HK-2 (cell line): Measurements from ENCODE around the gene LIPC.

Experiments
- DNase-seq: peaks from one replicate; pipeline ENCODE4 v3.0.0-alpha.2; 2018; ENCODE audit not compliant: unreplicated experiment

The LIPC gene

DNA sequence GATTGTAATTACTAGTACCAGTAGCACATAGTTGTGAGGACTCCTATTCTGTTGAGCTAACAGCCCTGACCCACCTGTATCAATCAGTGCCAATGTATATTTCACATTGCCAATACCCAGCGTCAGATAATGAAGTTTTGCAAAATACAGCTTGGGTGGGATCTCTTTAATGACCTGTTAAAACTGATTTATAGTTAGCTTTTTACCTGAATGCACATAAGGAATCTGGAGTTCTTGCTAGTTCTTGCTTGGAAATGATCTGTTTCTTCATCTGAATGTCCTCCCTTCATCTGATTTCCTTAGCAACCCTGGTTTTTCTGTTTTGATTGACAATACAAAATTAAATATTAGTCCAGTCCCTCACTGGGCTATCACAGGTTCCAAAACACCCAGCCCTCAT is 62.8 kb downstream of the LIPC start:
- DNase-seq: no peak

DNA sequence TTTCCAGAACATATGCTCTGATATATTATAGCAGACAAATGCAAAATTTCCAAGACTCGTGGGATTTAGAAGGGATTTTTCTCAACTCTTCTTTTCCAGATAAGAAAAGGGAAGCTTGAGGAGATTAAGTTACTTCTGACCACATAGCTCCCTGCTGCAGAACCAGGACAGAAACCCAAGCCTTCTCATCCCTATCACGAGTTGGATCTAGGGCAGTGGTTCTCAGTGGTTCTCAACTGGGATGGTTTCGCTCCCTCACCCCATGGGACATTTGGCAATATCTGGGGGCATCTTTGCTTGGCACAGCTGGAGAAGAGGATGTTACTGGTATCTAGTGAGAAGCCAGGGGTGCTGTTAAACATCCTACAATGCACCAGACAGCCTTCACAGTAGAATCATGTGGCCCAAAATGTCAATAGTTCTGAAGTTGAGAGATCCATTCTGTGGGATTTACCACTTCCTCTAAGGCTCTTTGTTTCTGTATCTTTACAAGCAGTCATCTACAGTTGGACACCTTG is 64.2 kb downstream of the LIPC start:
- DNase-seq: no peak

DNA sequence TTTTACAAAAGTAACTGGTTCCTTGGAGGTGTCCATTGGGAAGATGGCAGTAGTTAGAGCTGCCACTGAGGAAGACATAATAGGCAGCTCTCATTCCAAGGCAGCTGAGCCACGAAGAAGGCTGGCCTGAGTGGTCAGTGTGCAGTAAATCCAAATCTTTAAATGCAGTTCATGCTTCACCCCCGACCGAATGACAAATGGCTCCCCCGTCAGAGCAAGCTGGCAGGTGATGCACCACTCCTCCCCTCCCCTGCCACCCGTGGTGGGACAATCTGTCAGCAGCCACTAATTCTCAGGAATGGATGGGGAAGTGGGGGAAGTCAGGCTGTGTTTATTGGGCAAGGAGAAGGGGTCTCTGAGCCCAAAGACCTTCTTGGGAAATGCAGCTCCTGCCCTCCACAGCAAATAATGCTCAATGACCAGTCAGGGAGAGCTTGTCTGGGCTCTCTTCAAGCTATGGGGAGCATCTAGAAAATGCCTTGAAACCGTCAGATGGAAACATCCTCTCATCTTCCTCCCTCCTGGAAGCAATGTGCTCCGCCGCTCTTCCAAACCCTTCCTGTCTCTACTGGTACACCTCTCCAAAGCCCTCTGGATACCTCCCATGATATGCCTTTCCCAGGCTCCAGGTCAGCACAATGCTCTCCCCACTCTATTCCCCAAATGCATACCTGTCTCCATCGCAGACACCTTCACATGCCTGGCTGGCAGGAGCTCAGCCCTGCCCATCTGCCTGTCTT is 65.4 kb downstream of the LIPC start:
- no peak for DNase-seq

DNA sequence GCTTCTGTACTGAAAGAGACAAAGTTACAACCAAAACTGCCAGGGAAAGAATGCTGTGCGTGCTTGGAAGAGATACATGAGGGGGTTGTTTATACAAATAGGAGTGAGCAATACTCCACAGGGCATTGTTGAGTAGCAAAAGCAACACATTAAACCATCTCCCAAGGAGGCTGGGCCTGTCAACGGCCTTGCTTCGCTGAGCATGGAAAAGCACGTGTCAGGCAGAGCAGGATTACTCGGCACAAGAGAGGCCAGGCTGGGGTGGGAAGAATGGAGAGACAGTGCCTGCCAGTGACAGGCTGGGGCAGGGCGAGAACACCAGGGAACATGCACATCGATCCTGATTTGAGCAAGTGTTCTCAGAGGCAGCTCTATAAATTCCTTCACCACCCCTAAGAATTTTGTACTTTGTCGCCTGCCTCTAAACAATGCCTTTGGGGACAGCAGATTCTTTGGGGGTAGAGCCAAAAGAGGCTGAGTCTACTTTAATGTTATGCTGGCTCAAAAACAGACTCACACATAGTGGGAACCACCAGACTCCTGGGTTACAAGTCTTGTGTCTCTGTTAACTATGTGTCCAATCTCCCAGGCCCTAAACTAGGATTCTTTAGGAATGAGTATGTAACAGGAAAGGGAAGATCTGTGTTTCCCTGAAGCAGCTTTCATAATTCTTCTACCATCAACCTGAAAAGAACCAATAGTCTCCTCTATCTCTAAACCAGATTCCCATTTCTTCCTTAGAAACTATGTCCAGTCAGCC is 67.2 kb downstream of the LIPC start:
- DNase-seq: peak; percentile 77

- DNase-seq: no peak
Observed at GRCh38 chr15:58501006-58501405, 69.2 kb downstream of the LIPC start.

DNA sequence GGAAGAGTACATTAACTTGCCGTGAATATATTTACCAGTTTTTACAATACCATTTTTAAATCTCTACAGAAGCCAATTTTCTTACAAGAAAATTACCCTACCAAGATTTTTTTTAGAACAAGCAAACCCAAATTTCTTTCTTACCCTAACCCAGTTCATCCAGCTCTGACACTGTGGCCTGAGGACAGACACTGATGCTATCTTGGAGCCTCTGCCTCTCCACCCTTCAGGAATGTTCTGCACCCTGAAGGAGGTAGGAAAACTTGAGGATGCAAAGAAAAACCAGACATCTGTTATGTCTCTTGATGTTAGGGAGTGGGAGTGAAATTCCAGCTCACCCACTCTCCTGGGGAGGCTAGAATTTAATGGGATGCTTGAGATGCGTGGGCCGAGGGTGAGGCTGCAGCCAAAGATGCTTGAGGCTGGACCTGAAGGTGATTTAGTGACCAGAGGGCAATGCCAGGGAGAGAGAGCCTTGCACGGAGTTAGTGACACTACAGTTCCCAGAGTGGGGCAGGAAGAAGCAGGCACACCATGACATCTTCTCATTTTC is 69.9 kb downstream of the LIPC start:
- DNase-seq: no peak

GRCh38 chr15:58503139-58504027 is 71.6 kb downstream of the LIPC start:
- DNase-seq: no peak

DNA sequence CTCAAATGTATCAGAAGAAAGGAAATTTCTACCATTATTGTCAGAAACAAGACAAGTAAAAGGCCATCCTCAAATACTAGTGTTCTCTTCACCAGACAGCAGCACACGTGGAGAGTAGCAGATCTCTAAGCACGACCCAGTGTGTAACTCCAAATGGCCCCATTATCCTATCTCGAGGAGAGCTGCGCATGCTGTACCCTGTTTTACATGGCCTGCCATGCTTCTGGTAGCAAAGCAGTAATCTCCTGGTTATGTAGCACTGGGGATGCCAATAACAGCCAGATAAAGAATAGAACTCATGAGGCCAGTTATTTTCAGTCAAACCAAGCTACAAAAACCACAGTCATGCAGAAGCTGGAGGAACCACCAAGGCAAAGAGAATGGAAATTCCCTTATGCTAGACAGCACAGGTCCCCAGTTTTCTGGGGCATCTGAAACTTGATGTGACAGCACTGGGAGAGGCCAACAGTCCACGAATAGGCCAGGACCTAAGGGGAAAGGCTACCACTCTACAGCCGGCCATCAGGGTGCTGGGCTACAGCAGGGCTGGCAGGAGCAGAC is 73.0 kb downstream of the LIPC start:
- DNase-seq: no peak

GRCh38 chr15:58505581-58505980 is 73.8 kb downstream of the LIPC start:
- no peak for DNase-seq

- no peak for DNase-seq
Observed at GRCh38 chr15:58506064-58506490, 74.3 kb downstream of the LIPC start.

DNA sequence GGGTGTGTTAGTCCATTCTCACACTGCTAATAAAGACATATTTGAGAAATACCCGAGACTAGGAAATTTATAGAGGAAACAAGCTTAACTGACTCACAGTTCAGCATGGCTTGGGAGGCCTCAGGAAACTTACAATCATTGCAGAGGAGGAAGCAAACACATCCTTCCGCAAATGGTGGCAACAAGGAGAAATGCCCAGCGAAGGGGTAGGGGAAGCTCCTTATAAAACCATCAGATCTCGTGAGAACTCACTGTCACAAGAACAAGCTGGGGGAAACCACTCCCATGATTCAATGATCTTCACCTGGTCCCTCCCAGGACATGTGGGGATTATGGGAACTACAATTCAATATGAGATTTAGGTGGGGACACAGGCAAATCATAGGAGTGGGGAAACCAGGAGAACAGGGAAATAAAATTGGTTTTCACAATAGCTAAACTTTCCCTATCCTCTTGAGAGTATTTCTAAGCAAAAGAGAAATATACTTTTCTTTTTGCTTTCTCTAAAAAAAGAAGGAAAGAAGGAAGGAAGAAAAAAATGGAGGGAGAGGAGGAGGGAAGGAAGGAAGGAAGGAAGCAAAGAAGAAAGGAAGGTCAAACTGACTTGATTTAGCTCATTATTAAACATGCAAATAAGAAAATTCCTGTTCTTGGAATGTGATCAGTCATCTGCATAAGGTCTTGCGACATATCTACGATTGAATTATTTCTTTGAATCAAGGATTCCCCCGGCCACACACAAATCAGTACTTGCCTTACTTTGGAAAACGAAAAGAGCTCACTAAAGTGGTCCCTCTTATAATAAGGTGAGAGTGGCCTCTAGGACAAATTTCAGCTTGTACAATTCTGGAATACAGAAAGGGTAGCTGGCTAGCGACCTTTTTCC is 75.2 kb downstream of the LIPC start:
- no peak for DNase-seq

- no peak for DNase-seq
Observed at GRCh38 chr15:58509556-58509955, 77.8 kb downstream of the LIPC start.

DNA sequence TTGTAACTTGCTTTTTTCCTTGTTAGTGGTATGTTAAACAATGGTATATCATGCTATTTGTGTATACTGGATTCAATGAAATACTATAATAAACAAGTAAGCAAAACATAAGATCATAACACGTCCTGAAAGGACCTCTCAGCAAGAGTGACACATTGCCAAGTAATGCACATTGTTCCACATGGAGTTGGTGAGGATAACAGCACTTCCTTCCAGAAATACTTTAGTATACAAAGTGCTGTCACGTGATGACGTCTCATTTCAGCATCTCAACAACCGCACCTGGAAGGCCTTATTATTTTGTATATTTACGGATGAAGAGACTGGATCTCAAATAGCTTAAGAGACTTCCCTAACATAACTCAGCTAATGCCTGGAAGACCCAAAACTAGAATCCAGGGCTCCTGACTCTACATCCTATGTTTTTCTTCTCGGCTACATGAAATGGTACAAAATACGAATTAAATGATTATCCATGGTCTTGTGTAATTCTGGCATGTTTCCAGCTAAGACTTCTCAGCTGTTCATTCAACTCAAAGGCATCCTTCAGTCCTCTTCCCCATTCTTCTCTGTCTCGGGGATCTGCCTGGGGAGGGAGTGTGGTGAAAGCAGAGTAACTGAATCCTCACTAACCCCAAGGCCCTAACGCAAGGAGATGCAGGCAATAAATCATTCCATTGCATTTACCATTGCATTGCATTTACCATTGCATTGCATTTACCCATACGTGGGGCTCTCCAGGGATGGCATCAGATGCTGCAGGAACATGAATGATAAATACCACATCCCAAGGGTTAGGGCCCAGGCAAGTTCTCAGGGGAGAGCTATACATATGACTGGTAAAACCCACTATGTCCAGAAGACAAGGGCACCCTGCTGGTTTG is 79.2 kb downstream of the LIPC start:
- no peak for DNase-seq

- DNase-seq: no peak
Observed at GRCh38 chr15:58511599-58511987, 79.8 kb downstream of the LIPC start.

DNA sequence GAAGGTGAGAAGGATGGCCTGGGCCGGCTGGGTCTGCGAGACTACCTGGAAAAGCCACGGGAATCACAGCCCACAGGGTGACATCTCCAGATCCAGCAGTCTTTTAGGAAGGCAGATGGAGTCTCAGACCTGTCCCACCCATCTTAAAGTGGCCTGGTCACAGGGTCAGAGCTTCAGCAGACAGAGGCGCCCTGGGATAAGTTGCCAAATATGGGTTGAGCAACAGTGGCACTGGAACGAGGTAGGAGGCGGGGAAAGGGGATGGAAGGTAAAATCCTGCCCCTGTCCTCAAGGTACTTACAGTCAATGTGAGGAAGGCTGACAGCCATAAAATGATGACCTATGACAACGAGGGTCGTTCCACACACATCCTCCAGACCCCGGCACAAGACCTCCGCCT is 80.7 kb downstream of the LIPC start:
- no peak for DNase-seq

GRCh38 chr15:58513008-58513407 is 81.2 kb downstream of the LIPC start:
- DNase-seq: no peak

- DNase-seq: no peak
Observed at GRCh38 chr15:58513726-58514336, 82.0 kb downstream of the LIPC start.

DNA sequence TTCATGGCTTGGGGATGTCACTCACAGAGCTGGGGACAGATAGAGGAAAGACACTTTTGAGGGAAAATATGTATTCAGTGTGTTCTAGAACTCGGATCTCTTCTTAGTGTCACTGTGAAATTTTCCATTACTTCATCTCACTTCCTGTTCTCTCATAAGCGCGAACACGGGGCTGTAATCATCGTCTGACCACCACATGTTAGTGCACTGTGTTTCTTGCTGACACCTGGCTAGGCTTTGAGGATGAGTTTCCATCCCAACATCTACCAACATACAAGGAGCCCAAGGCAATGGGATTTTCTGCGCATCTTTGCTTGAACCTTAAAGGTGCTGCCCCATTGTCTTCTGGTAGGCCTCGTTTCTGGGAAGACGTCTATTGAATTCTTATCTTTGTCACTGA is 84.0 kb downstream of the LIPC start:
- DNase-seq: no peak

DNA sequence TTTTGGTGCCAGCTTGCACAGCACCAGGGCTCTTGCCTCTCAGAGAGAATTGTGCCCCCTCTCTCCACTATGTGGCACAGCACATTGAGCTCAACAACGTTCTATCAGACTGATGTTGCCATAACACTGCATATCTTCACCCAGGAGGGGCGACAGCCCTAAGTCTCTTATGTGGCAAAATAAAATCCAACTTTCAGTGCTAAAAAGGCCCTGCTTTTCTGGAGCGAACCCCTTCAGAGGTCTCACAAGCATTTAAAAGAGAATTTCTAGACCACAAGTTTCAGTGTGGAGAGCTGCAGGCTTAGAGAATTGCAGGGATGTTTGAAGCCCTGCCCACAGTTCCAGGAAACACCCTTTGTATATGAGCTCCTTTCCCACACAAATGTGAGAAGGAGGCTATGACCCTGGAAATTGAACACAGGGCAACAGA is 85.5 kb downstream of the LIPC start:
- no peak for DNase-seq
